Trophoblast cell (in vitro differentiated cells and primary cell): ENCODE results near the gene HNF4A.

Experiments used
- DNase-seq, 2 donors: peaks; one replicate each; pipeline ENCODE4 v3.0.0-alpha.2; 2016
- H2AFZ ChIP-seq: 2 replicates; pipeline ENCODE4 v1.6.1; 2013; ENCODE audit warnings: low read length, moderate library complexity, mild to moderate bottlenecking; ENCODE audit not compliant: insufficient read depth, poor library complexity
- H2AK5ac ChIP-seq: 2 replicates; pipeline ENCODE4 v1.6.1; 2013; ENCODE audit warnings: mild to moderate bottlenecking, low read length
- H2BK120ac ChIP-seq: 2 replicates; pipeline ENCODE4 v1.6.1; 2013; ENCODE audit warnings: low read length, mild to moderate bottlenecking, moderate library complexity; ENCODE audit not compliant: insufficient read depth, poor library complexity
- H2BK12ac ChIP-seq: 2 replicates; pipeline ENCODE4 v1.6.1; 2013; ENCODE audit warnings: mild to moderate bottlenecking, low read length, moderate library complexity
- H2BK5ac ChIP-seq: 2 replicates; pipeline ENCODE4 v1.6.1; 2013; ENCODE audit warnings: low read length, low read depth, moderate library complexity, mild to moderate bottlenecking; ENCODE audit not compliant: poor library complexity
- H3K14ac ChIP-seq: 2 replicates; pipeline ENCODE4 v1.6.1; 2013; ENCODE audit warnings: mild to moderate bottlenecking, low read length
- H3K18ac ChIP-seq: 2 replicates; pipeline ENCODE4 v1.6.1; 2013; ENCODE audit warnings: mild to moderate bottlenecking, low read length
- H3K23ac ChIP-seq: 2 replicates; pipeline ENCODE4 v1.6.1; 2013; ENCODE audit warnings: low read length
- H3K27ac ChIP-seq: 2 replicates; pipeline ENCODE4 v1.5.1; 2013; ENCODE audit warnings: low read depth, mild to moderate bottlenecking, inconsistent platforms, low read length, moderate library complexity
- H3K27me3 ChIP-seq: 2 replicates; pipeline ENCODE4 v1.6.1; 2013; ENCODE audit warnings: inconsistent platforms, mild to moderate bottlenecking, low read length, moderate library complexity; ENCODE audit not compliant: insufficient read depth
- H3K36me3 ChIP-seq, 2 experiments: 1 replicate in 1 of 2; 2 replicates in 1 of 2; pipeline ENCODE4 v1.6.1; 2013; ENCODE audit warnings: low read length in 2 of 2, mild to moderate bottlenecking in 2 of 2, moderate library complexity in 1 of 2; ENCODE audit not compliant: insufficient read depth in 2 of 2, control insufficient read depth in 1 of 2
- H3K4ac ChIP-seq: 2 replicates; pipeline ENCODE4 v1.6.1; 2013; ENCODE audit warnings: low read depth, mild to moderate bottlenecking, low read length, moderate library complexity
- H3K4me1 ChIP-seq, 2 experiments: 1 replicate in 1 of 2; 2 replicates in 1 of 2; pipeline ENCODE4 v1.6.1; 2013; ENCODE audit warnings: low read length in 2 of 2, mild to moderate bottlenecking in 2 of 2, moderate library complexity in 1 of 2; ENCODE audit not compliant: insufficient read depth in 2 of 2, control insufficient read depth in 1 of 2
- H3K4me2 ChIP-seq: 2 replicates; pipeline ENCODE4 v1.6.1; 2013; ENCODE audit warnings: inconsistent platforms, mild to moderate bottlenecking, low read length, moderate library complexity
- H3K4me3 ChIP-seq: 2 replicates; pipeline ENCODE4 v1.5.1; 2013; ENCODE audit warnings: mild to moderate bottlenecking, low read depth, low read length, inconsistent platforms
- H3K79me1 ChIP-seq: one replicate; pipeline ENCODE4 v1.6.1; 2013; ENCODE audit warnings: low read length
- H3K79me2 ChIP-seq: 2 replicates; pipeline ENCODE4 v1.6.1; 2013; ENCODE audit warnings: low read length, mild to moderate bottlenecking; ENCODE audit not compliant: control insufficient read depth, insufficient read depth, poor library complexity
- H3K9ac ChIP-seq: 2 replicates; pipeline ENCODE4 v1.6.1; 2013; ENCODE audit warnings: mild to moderate bottlenecking, low read length
- H3K9me3 ChIP-seq: 2 replicates; pipeline ENCODE4 v1.6.1; 2013; ENCODE audit warnings: low read depth, mild to moderate bottlenecking, control low read depth, inconsistent platforms, low read length; ENCODE audit not compliant: insufficient read depth
- H4K12ac ChIP-seq: 2 replicates; pipeline ENCODE4 v1.6.1; 2013; ENCODE audit warnings: low read depth, mild to moderate bottlenecking, low read length, moderate library complexity
- H4K8ac ChIP-seq: 2 replicates; pipeline ENCODE4 v1.6.1; 2013; ENCODE audit warnings: low read depth, mild to moderate bottlenecking, low read length, moderate library complexity
- H4K91ac ChIP-seq: one replicate; pipeline ENCODE4 v1.6.1; 2013; ENCODE audit warnings: low read depth, mild to moderate bottlenecking, low read length, moderate library complexity
- WGBS: extraction: QIAGEN DNeasy Blood & Tissue Kit; methylation state at CpG from one replicate; pipeline ENCODE4 v1.1.7; 2013; ENCODE audit warnings: missing lambda C conversion rate; ENCODE audit not compliant: insufficient read length, insufficient coverage; ENCODE audit errors: extremely low coverage; 5-methylcytosine and 5-hydroxymethylcytosine counted together

Gene HNF4A

GRCh38 chr20:44411757-44412401 lies 56.4 kb downstream of the HNF4A start:
- H2BK120ac ChIP-seq: no peak overlapping the region

DNA sequence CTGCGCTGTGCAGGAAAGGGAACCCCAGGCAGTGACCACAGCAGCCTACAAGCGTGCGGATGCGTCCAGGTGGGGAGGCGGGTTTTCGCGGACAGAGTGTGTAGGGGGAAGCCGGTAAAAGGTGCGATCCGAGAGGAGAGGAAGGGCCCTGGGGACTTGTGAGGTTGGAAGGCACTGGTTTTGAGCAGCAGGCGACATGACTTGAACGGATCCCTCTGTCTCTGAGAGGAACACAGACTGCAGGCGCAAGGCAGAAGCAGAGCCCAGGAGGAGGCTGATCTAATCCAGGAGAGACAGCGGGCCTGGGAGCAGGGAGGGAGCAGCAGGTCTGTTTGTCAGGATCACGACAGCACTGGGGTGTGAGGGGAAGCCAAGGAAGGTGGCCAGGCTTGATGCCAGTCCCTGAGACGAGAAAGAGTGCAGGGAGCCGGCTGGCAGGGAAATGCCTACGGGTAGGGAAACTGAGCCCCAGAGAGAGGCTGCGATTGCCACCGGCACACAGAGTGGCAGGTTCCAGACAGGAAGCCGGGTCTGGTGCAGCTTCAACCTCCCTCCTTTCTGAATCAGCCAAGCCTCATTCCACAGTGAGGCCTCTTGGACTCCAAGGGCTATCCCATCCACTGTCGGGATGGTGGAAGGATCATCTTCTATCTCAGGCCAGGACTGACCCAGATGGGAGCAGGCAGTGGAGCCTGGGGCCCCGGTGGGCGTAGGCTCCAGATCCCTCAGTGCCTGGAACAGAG lies 57.1 kb downstream of the HNF4A start:
- peaks cover 4% of the 10 kb centered on the region for H3K9me3 ChIP-seq
- no peak overlapping the region for H3K27ac ChIP-seq
- no peak overlapping the region for H2BK120ac ChIP-seq
- H3K36me3 ChIP-seq: no peaks in the 10 kb centered on the region
- H2AK5ac ChIP-seq: no peak overlapping the region
- no CpG with 5 or more reads among the region's 24 CpGs for WGBS
- no peak overlapping the region for H2BK5ac ChIP-seq
- DNase-seq: no peak
- H3K14ac ChIP-seq: no peak overlapping the region
- no peak overlapping the region for H4K12ac ChIP-seq
- H3K4me2 ChIP-seq: no peak overlapping the region
- no peak overlapping the region for H3K4ac ChIP-seq
- no peak overlapping the region for H3K9ac ChIP-seq
- no peak overlapping the region for H2AFZ ChIP-seq
- H3K79me1 ChIP-seq: no peaks in the 10 kb centered on the region
- no peak overlapping the region for H2BK12ac ChIP-seq
- peaks cover 3% of the 10 kb centered on the region in 2 experiments for H3K4me1 ChIP-seq
- H4K91ac ChIP-seq: no peak overlapping the region
- no peak overlapping the region for H4K8ac ChIP-seq
- H3K4me3 ChIP-seq: no peak overlapping the region
- H3K18ac ChIP-seq: no peak overlapping the region
- H3K23ac ChIP-seq: no peak overlapping the region
- no peaks in the 10 kb centered on the region for H3K79me2 ChIP-seq
- H3K27me3 ChIP-seq: no peaks in the 10 kb centered on the region

More at GRCh38 chr20:44411757-44412401, 56.4 kb downstream of the HNF4A start:
- Histone ChIP-seq H3K4me2 (no peak overlapping the region), H4K12ac (no peak overlapping the region), H3K27me3 (no peaks in the 10 kb centered on the region), H4K8ac (no peak overlapping the region), H3K9ac (no peak overlapping the region), H3K36me3 (no peaks in the 10 kb centered on the region), H4K91ac (no peak overlapping the region), H2BK5ac (no peak overlapping the region), H2BK12ac (no peak overlapping the region), H3K9me3 (peaks cover 4% of the 10 kb centered on the region), H3K79me2 (no peaks in the 10 kb centered on the region), H3K14ac (no peak overlapping the region), H3K18ac (no peak overlapping the region), H3K4me3 (no peak overlapping the region), H3K27ac (no peak overlapping the region), H2AK5ac (no peak overlapping the region), H3K23ac (no peak overlapping the region), H3K79me1 (no peaks in the 10 kb centered on the region), H3K4me1 (peaks cover 4 to 10% of the 10 kb centered on the region in 2 experiments), H2AFZ (no peak overlapping the region), H3K4ac (no peak overlapping the region)
- no peak for DNase-seq
- no CpG with 5 or more reads among the region's 10 CpGs for WGBS

GRCh38 chr20:44413575-44414345 lies 58.3 kb downstream of the HNF4A start:
- Histone ChIP-seq H3K27me3 (no peaks in the 10 kb centered on the region), H2AK5ac (no peak overlapping the region), H3K27ac (no peak overlapping the region), H3K79me1 (no peaks in the 10 kb centered on the region), H4K91ac (no peak overlapping the region), H3K4ac (no peak overlapping the region), H3K18ac (no peak overlapping the region), H3K9me3 (peaks cover 4% of the 10 kb centered on the region), H4K12ac (no peak overlapping the region), H3K4me2 (no peak overlapping the region), H2BK12ac (no peak overlapping the region), H3K36me3 (no peaks in the 10 kb centered on the region), H3K23ac (no peak overlapping the region), H3K79me2 (no peaks in the 10 kb centered on the region), H3K4me3 (no peak overlapping the region), H2BK5ac (no peak overlapping the region), H2AFZ (no peak overlapping the region), H3K4me1 (no peaks in the 10 kb centered on the region), H2BK120ac (no peak overlapping the region), H3K14ac (no peak overlapping the region), H4K8ac (no peak overlapping the region), H3K9ac (no peak overlapping the region)
- no peak for DNase-seq
- WGBS: no CpG with 5 or more reads among the region's 14 CpGs

DNA sequence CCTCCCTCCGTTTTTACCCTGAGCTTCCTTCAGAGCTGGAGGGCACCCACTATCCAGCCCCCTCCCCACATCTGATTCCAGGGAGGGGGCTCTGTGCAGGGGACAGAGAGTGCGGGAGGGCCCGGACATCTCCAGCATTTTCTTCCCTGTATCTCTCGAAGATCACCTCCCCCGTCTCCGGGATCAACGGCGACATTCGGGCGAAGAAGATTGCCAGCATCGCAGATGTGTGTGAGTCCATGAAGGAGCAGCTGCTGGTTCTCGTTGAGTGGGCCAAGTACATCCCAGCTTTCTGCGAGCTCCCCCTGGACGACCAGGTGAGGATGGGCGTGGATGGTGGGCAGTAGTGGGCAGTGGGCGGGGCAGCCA lies 58.8 kb downstream of the HNF4A start:
- no peaks in the 10 kb centered on the region for H3K79me2 ChIP-seq
- H3K27ac ChIP-seq: no peak overlapping the region
- no peak overlapping the region for H4K12ac ChIP-seq
- H3K79me1 ChIP-seq: no peaks in the 10 kb centered on the region
- H2AFZ ChIP-seq: no peak overlapping the region
- peaks cover 4% of the 10 kb centered on the region for H3K9me3 ChIP-seq
- no peak overlapping the region for H2AK5ac ChIP-seq
- no peak overlapping the region for H2BK5ac ChIP-seq
- H3K14ac ChIP-seq: no peak overlapping the region
- no peak overlapping the region for H2BK120ac ChIP-seq
- no CpG with 5 or more reads among the region's 16 CpGs for WGBS
- no peak overlapping the region for H3K4me2 ChIP-seq
- H3K27me3 ChIP-seq: no peaks in the 10 kb centered on the region
- H3K4me3 ChIP-seq: no peak overlapping the region
- H4K91ac ChIP-seq: no peak overlapping the region
- no peak overlapping the region for H2BK12ac ChIP-seq
- no peak overlapping the region for H3K9ac ChIP-seq
- H3K23ac ChIP-seq: no peak overlapping the region
- no peak overlapping the region for H3K4ac ChIP-seq
- H3K18ac ChIP-seq: no peak overlapping the region
- H3K4me1 ChIP-seq: no peaks in the 10 kb centered on the region
- no peak for DNase-seq
- no peak overlapping the region for H4K8ac ChIP-seq
- H3K36me3 ChIP-seq: no peaks in the 10 kb centered on the region
